CD14-positive monocyte (primary cell): ENCODE data around the gene CDC42BPB. TPM values are rescaled to one million over a fixed set of nuclear protein-coding genes. Genes with fewer than 3 reads are reported as not detected.

Experiments
- DNase-seq, 3 donors: peaks; one replicate each; pipeline ENCODE4 v3.0.0-alpha.2; 2011 to 2022
- H2AFZ ChIP-seq: 2 replicates; pipeline ENCODE4 v1.6.0; 2012; ENCODE audit warnings: mild to moderate bottlenecking, low read depth, low read length, inconsistent platforms; ENCODE audit not compliant: insufficient read depth, poor library complexity, severe bottlenecking
- H3K27ac ChIP-seq, 2 donors: 1 replicate in 1 of 2; 2 replicates in 1 of 2; pipeline ENCODE4 v1.5.1; 2012 to 2013; ENCODE audit warnings: low read length in 2 of 2, control low read depth in 1 of 2, inconsistent platforms in 1 of 2, low read depth in 1 of 2, mild to moderate bottlenecking in 1 of 2
- H3K27me3 ChIP-seq, 2 donors: one replicate each; pipeline versions ENCODE4 v1.6.0 to v1.6.1; 2011 to 2013; ENCODE audit warnings: low read length in 2 of 2; ENCODE audit not compliant: control insufficient read depth in 2 of 2, insufficient read depth in 2 of 2
- H3K36me3 ChIP-seq, 2 donors: replicated peaks in 1 of 2; 1 replicate in 1 of 2; 2 replicates in 1 of 2; pipeline versions ENCODE4 v1.5.1 to v1.6.1; 2012 to 2013; ENCODE audit warnings: low read length in 2 of 2, control low read depth in 1 of 2, inconsistent platforms in 1 of 2, mild to moderate bottlenecking in 1 of 2; ENCODE audit not compliant: insufficient read depth in 2 of 2, control insufficient read depth in 1 of 2
- H3K4me1 ChIP-seq, 2 donors: 1 replicate in 1 of 2; 2 replicates in 1 of 2; pipeline versions ENCODE4 v1.5.1 to v1.6.1; 2012 to 2013; ENCODE audit warnings: low read length in 2 of 2, control low read depth in 1 of 2, inconsistent platforms in 1 of 2, mild to moderate bottlenecking in 1 of 2, moderate library complexity in 1 of 2; ENCODE audit not compliant: insufficient read depth in 2 of 2, control insufficient read depth in 1 of 2
- H3K4me2 ChIP-seq: replicated peaks from 2 replicates; pipeline ENCODE3; 2012; ENCODE audit warnings: low read length, moderate library complexity, mild to moderate bottlenecking; ENCODE audit not compliant: poor library complexity, severe bottlenecking; ENCODE audit errors: extremely low read depth
- H3K4me3 ChIP-seq, 3 experiments: fragments of 200-600 bp in 1 of 3; sonication (generic) in 1 of 3; replicated peaks in 1 of 3; 1 replicate in 2 of 3; 2 replicates in 1 of 3; pipeline ENCODE4 v1.5.1; 2011 to 2013; ENCODE audit warnings: low read length in 3 of 3, mild to moderate bottlenecking in 3 of 3, control low read depth in 2 of 3, low read depth in 2 of 3, inconsistent platforms in 1 of 3, moderate library complexity in 1 of 3
- H3K79me2 ChIP-seq: 2 replicates; pipeline ENCODE4 v1.6.0; 2012; ENCODE audit warnings: mild to moderate bottlenecking, control low read depth, inconsistent platforms, low read length, moderate library complexity; ENCODE audit not compliant: insufficient read depth
- H3K9ac ChIP-seq: 2 replicates; pipeline ENCODE4 v1.6.0; 2017; ENCODE audit warnings: low read length, mild to moderate bottlenecking; ENCODE audit not compliant: insufficient read depth, poor library complexity, severe bottlenecking
- H3K9me3 ChIP-seq, 2 donors: replicated peaks in 1 of 2; 1 replicate in 1 of 2; 2 replicates in 1 of 2; pipeline versions ENCODE4 v1.5.1 to v1.6.1; 2012 to 2013; ENCODE audit warnings: low read length in 2 of 2, control low read depth in 1 of 2; ENCODE audit not compliant: control insufficient read depth in 1 of 2, insufficient read depth in 1 of 2
- H4K20me1 ChIP-seq: 2 replicates; pipeline ENCODE4 v1.6.0; 2012; ENCODE audit warnings: mild to moderate bottlenecking, low read length, control low read depth, moderate library complexity; ENCODE audit not compliant: insufficient read depth
- H3K27ac Mint-ChIP-seq, 7 donors: one replicate each; pipeline ENCODE4 v1.8.0; 2020; ENCODE audit warnings: mild to moderate bottlenecking in 7 of 7, mixed read lengths in 7 of 7, moderate library complexity in 6 of 7, inconsistent platforms in 2 of 7
- H3K27me3 Mint-ChIP-seq, 3 donors: one replicate each; pipeline ENCODE4 v1.8.0; 2021 to 2022; ENCODE audit warnings: low read depth in 3 of 3, mild to moderate bottlenecking in 3 of 3, mixed read lengths in 3 of 3, moderate library complexity in 3 of 3, inconsistent platforms in 1 of 3
- H3K36me3 Mint-ChIP-seq, 2 donors: one replicate each; pipeline ENCODE4 v1.8.0; 2020; ENCODE audit warnings: mixed read lengths in 2 of 2, inconsistent platforms in 1 of 2, mild to moderate bottlenecking in 1 of 2
- H3K4me1 Mint-ChIP-seq: one replicate; pipeline ENCODE4 v1.8.0; 2020; ENCODE audit warnings: mild to moderate bottlenecking, mixed read lengths
- H3K4me3 Mint-ChIP-seq, 2 donors: one replicate each; pipeline ENCODE4 v1.8.0; 2020; ENCODE audit warnings: mild to moderate bottlenecking in 2 of 2, mixed read lengths in 2 of 2, moderate library complexity in 1 of 2
- H3K9me3 Mint-ChIP-seq, 7 donors: one replicate each; pipeline ENCODE4 v1.8.0; 2020 to 2022; ENCODE audit warnings: mixed read lengths in 7 of 7, mild to moderate bottlenecking in 6 of 7, moderate library complexity in 6 of 7, inconsistent platforms in 2 of 7
- WGBS: methylation state at CpG from one replicate; pipeline ENCODE4 v1.1.5; 2013; ENCODE audit warnings: missing lambda C conversion rate; ENCODE audit not compliant: insufficient coverage; 5-methylcytosine and 5-hydroxymethylcytosine counted together
- intact Hi-C, 2 donors: fragments of 100-400 bp; cut with micrococcal nuclease; formaldehyde crosslinking; loops; one replicate each; pipeline versions ENCODE4 v1.15.0 to v1.15.1; 2023
- polyA plus RNA-seq, 3 donors: library from polyadenylated mRNA; depleted of rRNA in 1 of 3; unstranded in 2 of 3; stranded (reverse) in 1 of 3; fragments of 300-500 nt in 2 of 3; fragments of >200 nt in 1 of 3; fragmentation: Illumina TruSeq in 2 of 3; gene quantifications; 1 replicate in 2 of 3; 2 replicates in 1 of 3; pipeline ENCODE4 v1.2.3, GENCODE V29; 2012 to 2021
- TF ChIP-seq, protein P1 (sequence below): fragments of 200-600 bp; IDR thresholded peaks from one replicate; pipeline ENCODE4 v1.8.0; 2022; ENCODE audit warnings: antibody characterized with exemption, mild to moderate bottlenecking

CDC42BPB gene
- polyA plus RNA-seq, 3 donors: 0.25 to 19.0 (median 0.60) TPM

DNA sequence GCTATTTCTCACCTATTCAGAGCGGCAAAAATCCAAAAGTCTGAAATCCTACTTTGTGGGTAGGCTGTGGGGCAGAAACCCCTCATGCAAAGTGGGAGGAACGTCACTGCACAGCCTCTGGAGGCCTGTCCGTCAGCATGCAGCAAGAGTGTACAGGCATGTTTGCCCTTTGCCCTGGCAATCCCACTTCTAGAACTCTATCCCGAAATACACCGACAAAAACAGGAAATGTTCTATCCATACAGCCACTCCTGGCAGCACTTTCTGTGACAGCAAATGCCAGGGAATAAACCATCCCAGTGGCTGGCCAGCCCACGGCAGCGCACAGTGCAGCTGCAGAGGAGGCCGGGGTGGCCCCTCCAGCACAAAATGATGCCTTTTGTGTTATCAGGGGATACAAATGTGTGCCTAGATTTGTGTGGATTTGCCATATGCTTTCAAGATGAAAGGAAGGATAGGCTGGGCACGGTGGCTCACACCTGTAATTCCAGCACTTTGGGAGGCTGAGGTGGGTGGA is 95.2 kb downstream of the CDC42BPB start:
- Mint-ChIP-seq H3K27ac (no peak overlapping the region), H3K36me3 (peaks cover 59 to 86% of the 10 kb centered on the region in 2 donors), H3K27me3 (peaks cover 0 to 6% (median 0%) of the 10 kb centered on the region in 3 donors), H3K9me3 (peaks cover 0 to 3% (median 0%) of the 10 kb centered on the region in 7 donors), H3K4me3 (no peak overlapping the region), H3K4me1 (peaks cover 11% of the 10 kb centered on the region)
- TF ChIP-seq, protein P1, sequence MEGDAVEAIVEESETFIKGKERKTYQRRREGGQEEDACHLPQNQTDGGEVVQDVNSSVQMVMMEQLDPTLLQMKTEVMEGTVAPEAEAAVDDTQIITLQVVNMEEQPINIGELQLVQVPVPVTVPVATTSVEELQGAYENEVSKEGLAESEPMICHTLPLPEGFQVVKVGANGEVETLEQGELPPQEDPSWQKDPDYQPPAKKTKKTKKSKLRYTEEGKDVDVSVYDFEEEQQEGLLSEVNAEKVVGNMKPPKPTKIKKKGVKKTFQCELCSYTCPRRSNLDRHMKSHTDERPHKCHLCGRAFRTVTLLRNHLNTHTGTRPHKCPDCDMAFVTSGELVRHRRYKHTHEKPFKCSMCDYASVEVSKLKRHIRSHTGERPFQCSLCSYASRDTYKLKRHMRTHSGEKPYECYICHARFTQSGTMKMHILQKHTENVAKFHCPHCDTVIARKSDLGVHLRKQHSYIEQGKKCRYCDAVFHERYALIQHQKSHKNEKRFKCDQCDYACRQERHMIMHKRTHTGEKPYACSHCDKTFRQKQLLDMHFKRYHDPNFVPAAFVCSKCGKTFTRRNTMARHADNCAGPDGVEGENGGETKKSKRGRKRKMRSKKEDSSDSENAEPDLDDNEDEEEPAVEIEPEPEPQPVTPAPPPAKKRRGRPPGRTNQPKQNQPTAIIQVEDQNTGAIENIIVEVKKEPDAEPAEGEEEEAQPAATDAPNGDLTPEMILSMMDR: no peak
- H3K4me2 ChIP-seq: no peak overlapping the region
- H3K4me1 ChIP-seq: no peaks in the 10 kb centered on the region
- H2AFZ ChIP-seq: no peak overlapping the region
- no peaks in the 10 kb centered on the region for H4K20me1 ChIP-seq
- no peak for DNase-seq
- intact Hi-C loops: no loop called here
- 100% methylated on average over 6 of the region's 9 CpGs for WGBS
- no peak overlapping the region for H3K27ac ChIP-seq
- no peaks in the 10 kb centered on the region for H3K27me3 ChIP-seq
- H3K9ac ChIP-seq: no peak overlapping the region
- no peaks in the 10 kb centered on the region for H3K79me2 ChIP-seq
- H3K9me3 ChIP-seq: no peaks in the 10 kb centered on the region
- no peak overlapping the region for H3K4me3 ChIP-seq
- peaks cover 20 to 80% of the 10 kb centered on the region in 2 donors for H3K36me3 ChIP-seq

- H3K9me3 Mint-ChIP-seq: no peaks in the 10 kb centered on the region
- no peaks in the 10 kb centered on the region for H3K27me3 Mint-ChIP-seq
- Histone ChIP-seq H3K27ac (no peak overlapping the region), H2AFZ (no peak overlapping the region), H3K27me3 (no peaks in the 10 kb centered on the region), H3K4me2 (no peak overlapping the region), H3K4me1 (no peaks in the 10 kb centered on the region), H3K4me3 (no peak overlapping the region), H3K36me3 (peaks cover 17 to 59% of the 10 kb centered on the region in 2 donors), H3K9me3 (no peaks in the 10 kb centered on the region), H4K20me1 (no peaks in the 10 kb centered on the region), H3K79me2 (no peaks in the 10 kb centered on the region), H3K9ac (no peak overlapping the region)
- H3K36me3 Mint-ChIP-seq: peaks cover 54 to 85% of the 10 kb centered on the region in 2 donors
- H3K4me3 Mint-ChIP-seq: no peak overlapping the region
- H3K27ac Mint-ChIP-seq: peak overlapping the region in 1 of 7 donors; percentile 24
- DNase-seq: no peak
- WGBS: 96% methylated on average over 3 of the region's 10 CpGs
- H3K4me1 Mint-ChIP-seq: no peaks in the 10 kb centered on the region
- TF ChIP-seq, protein P1: no peak
- intact Hi-C loops: no loop called here
Observed at GRCh38 chr14:102958461-102958860, 98.9 kb downstream of the CDC42BPB start.
